WI38 (cell line): ENCODE results near the gene P2RX4.
"Not testable (repeated sequence)": the region's sequence is repeated elsewhere in the genome, so short reads cannot be mapped to it uniquely, and the experiment has no call there.

Experiments used
- H3K4me3 ChIP-seq: 2 replicates; pipeline ENCODE4 v1.5.1; 2011; ENCODE audit warnings: low read depth, mild to moderate bottlenecking, control low read depth, low read length
- CTCF ChIP-seq: IDR thresholded peaks from 2 replicates; pipeline ENCODE4 v1.5.1; 2012; ENCODE audit warnings: low read depth, mild to moderate bottlenecking, control low read depth, low read length

Gene P2RX4

GRCh38 chr12:121279507-121279915 is 69.6 kb downstream of the P2RX4 start:
- H3K4me3 ChIP-seq: no peak overlapping the region
- TF ChIP-seq CTCF: no peak

- H3K4me3 ChIP-seq: not testable (repeated sequence)
Observed at GRCh38 chr12:121280531-121280930, 70.6 kb downstream of the P2RX4 start.

- H3K4me3 ChIP-seq: not testable (repeated sequence)
Observed at GRCh38 chr12:121281116-121281515, 71.2 kb downstream of the P2RX4 start.

- TF ChIP-seq CTCF: no peak
Observed at GRCh38 chr12:121282072-121282742, 72.3 kb downstream of the P2RX4 start.

GRCh38 chr12:121282910-121283309 is 73.0 kb downstream of the P2RX4 start:
- not testable (repeated sequence) for H3K4me3 ChIP-seq

More at GRCh38 chr12:121282072-121282742, 72.3 kb downstream of the P2RX4 start:
- H3K4me3 ChIP-seq: no peak overlapping the region

- TF ChIP-seq CTCF: no peak
- no peak overlapping the region for H3K4me3 ChIP-seq
Observed at GRCh38 chr12:121283388-121283787, 73.5 kb downstream of the P2RX4 start.
